IMR-90 (cell line): Measurements from ENCODE around the gene FSD1. TPM values are rescaled to one million over a fixed set of nuclear protein-coding genes. Genes with fewer than 3 reads are reported as not detected.
A peak's percentile ranks its signal among the peaks of the same experiment; 100 is the strongest.

ENCODE experiments used
- ATAC-seq: fragments of 200-7000 bp; cut with Tn5 transposase; 2 replicates; pipeline ENCODE4 v1.9.1; 2020; ENCODE audit warnings: low read depth, mild to moderate bottlenecking, moderate library complexity
- BruUV-seq: library from RNA; stranded (reverse); fragments of 400-500 nt; replicated peaks from 2 replicates; lab custom pipeline; 2021; lab: Mats Ljungman, UMichigan
- CTCF ChIA-PET: fragments of 300-600 bp; formaldehyde crosslinking; extraction: SDS; loops from one replicate; lab custom pipeline; 2021; ENCODE audit warnings: antibody characterized with exemption; lab: Yijun Ruan, JAX
- POLR2A ChIA-PET: fragments of 300-600 bp; sonication (Branson Sonifier 250); formaldehyde crosslinking; loops from one replicate; lab custom pipeline; 2022; ENCODE audit warnings: antibody characterized with exemption; ENCODE audit not compliant: unreplicated experiment; lab: Charles Lee
- DNase-seq: peaks from one replicate; pipeline ENCODE4 v3.0.0; 2013
- H2AFZ ChIP-seq: replicated peaks from 2 replicates; pipeline ENCODE3; 2013; ENCODE audit warnings: low read length, mild to moderate bottlenecking; ENCODE audit not compliant: poor library complexity
- H2AK5ac ChIP-seq: 2 replicates; pipeline ENCODE4 v1.6.1; 2013; ENCODE audit warnings: low read depth, low read length, inconsistent platforms
- H2AK9ac ChIP-seq: replicated peaks from 2 replicates; pipeline ENCODE3; 2013; ENCODE audit warnings: mild to moderate bottlenecking, low read depth, low read length, moderate library complexity; ENCODE audit not compliant: poor library complexity
- H2BK120ac ChIP-seq: 2 replicates; pipeline ENCODE4 v1.6.1; 2013; ENCODE audit warnings: low read depth, low read length, inconsistent platforms
- H2BK15ac ChIP-seq: 3 replicates; pipeline ENCODE4 v1.6.1; 2013; ENCODE audit warnings: low read depth, low read length, inconsistent platforms
- H2BK20ac ChIP-seq: 2 replicates; pipeline ENCODE4 v1.6.1; 2013; ENCODE audit warnings: low read depth, mild to moderate bottlenecking, inconsistent platforms, low read length, moderate library complexity
- H2BK5ac ChIP-seq: 2 replicates; pipeline ENCODE4 v1.6.1; 2013; ENCODE audit warnings: mild to moderate bottlenecking, low read depth, low read length, inconsistent platforms; ENCODE audit not compliant: poor library complexity, severe bottlenecking
- H3K14ac ChIP-seq: replicated peaks from 2 replicates; pipeline ENCODE4 v1.6.1; 2013; ENCODE audit warnings: low read depth, low read length, inconsistent platforms
- H3K18ac ChIP-seq: 2 replicates; pipeline ENCODE4 v1.6.1; 2013; ENCODE audit warnings: low read depth, low read length, control low read depth
- H3K23ac ChIP-seq: 2 replicates; pipeline ENCODE4 v1.6.1; 2013; ENCODE audit warnings: low read depth, low read length, inconsistent platforms
- H3K27ac ChIP-seq: 2 replicates; pipeline ENCODE4 v1.5.1; 2013; ENCODE audit warnings: mild to moderate bottlenecking, control low read depth, low read length; ENCODE audit not compliant: insufficient read depth
- H3K27me3 ChIP-seq: 2 replicates; pipeline ENCODE4 v1.6.1; 2013; ENCODE audit warnings: low read length; ENCODE audit not compliant: control insufficient read depth, insufficient read depth
- H3K36me3 ChIP-seq: 2 replicates; pipeline ENCODE4 v1.6.1; 2013; ENCODE audit warnings: low read length, mixed read lengths; ENCODE audit not compliant: control insufficient read depth, insufficient read depth
- H3K4ac ChIP-seq: 2 replicates; pipeline ENCODE4 v1.6.1; 2013; ENCODE audit warnings: low read depth, low read length, inconsistent platforms
- H3K4me1 ChIP-seq: 2 replicates; pipeline ENCODE4 v1.6.1; 2013; ENCODE audit warnings: low read length, mixed read lengths; ENCODE audit not compliant: control insufficient read depth, insufficient read depth
- H3K4me2 ChIP-seq: 2 replicates; pipeline ENCODE4 v1.6.1; 2013; ENCODE audit warnings: low read depth, mild to moderate bottlenecking, control low read depth, low read length, moderate library complexity
- H3K4me3 ChIP-seq: 2 replicates; pipeline ENCODE4 v1.5.1; 2013; ENCODE audit warnings: low read depth, mild to moderate bottlenecking, control low read depth, low read length, moderate library complexity; ENCODE audit not compliant: insufficient read depth
- H3K56ac ChIP-seq: 2 replicates; pipeline ENCODE4 v1.6.1; 2013; ENCODE audit warnings: low read length, inconsistent platforms; ENCODE audit not compliant: insufficient read depth; ENCODE audit errors: extremely low read depth
- H3K79me1 ChIP-seq, 2 experiments: 2 replicates each; pipeline ENCODE4 v1.6.1; 2013; ENCODE audit warnings: low read length in 2 of 2, inconsistent platforms in 1 of 2, low read depth in 1 of 2
- H3K9ac ChIP-seq: 2 replicates; pipeline ENCODE4 v1.6.1; 2013; ENCODE audit warnings: low read depth, low read length, control low read depth
- H3K9me1 ChIP-seq: 2 replicates; pipeline ENCODE4 v1.6.1; 2013; ENCODE audit warnings: low read length, inconsistent platforms; ENCODE audit not compliant: insufficient read depth
- H3K9me3 ChIP-seq: 2 replicates; pipeline ENCODE4 v1.6.1; 2013; ENCODE audit warnings: low read length; ENCODE audit not compliant: control insufficient read depth, insufficient read depth
- H4K20me1 ChIP-seq: 2 replicates; pipeline ENCODE4 v1.6.1; 2013; ENCODE audit warnings: low read length, inconsistent platforms; ENCODE audit not compliant: insufficient read depth
- H4K5ac ChIP-seq: 2 replicates; pipeline ENCODE4 v1.6.1; 2013; ENCODE audit warnings: mild to moderate bottlenecking, low read depth, low read length, control low read depth
- H4K8ac ChIP-seq, 2 experiments: 2 replicates each; pipeline ENCODE4 v1.6.1; 2013; ENCODE audit warnings: low read depth in 2 of 2, low read length in 2 of 2, control low read depth in 1 of 2, inconsistent platforms in 1 of 2
- H4K91ac ChIP-seq: 2 replicates; pipeline ENCODE4 v1.6.1; 2013; ENCODE audit warnings: low read depth, low read length, inconsistent platforms; ENCODE audit not compliant: insufficient read depth
- CEBPB ChIP-seq: IDR thresholded peaks from 2 replicates; pipeline ENCODE4 v1.6.1; 2012; ENCODE audit warnings: low read depth, low read length, improper control_type of control experiment
- FOS ChIP-seq: fragments of 150-350 bp; IDR thresholded peaks from 2 replicates; pipeline ENCODE4 v1.6.1; 2016; ENCODE audit warnings: low read depth, low read length
- SMC3 ChIP-seq: fragments of 150-350 bp; IDR thresholded peaks from 2 replicates; pipeline ENCODE4 v1.6.1; 2016; ENCODE audit warnings: low read depth, mild to moderate bottlenecking, antibody characterized with exemption, low read length, moderate library complexity
- WGBS, 2 experiments: methylation state at CpG; one replicate each; pipeline versions ENCODE4 v1.1.5 to v1.1.7; 2013; ENCODE audit warnings: missing lambda C conversion rate in 2 of 2; ENCODE audit not compliant: insufficient read length in 1 of 2; ENCODE audit errors: extremely low coverage in 2 of 2; 5-methylcytosine and 5-hydroxymethylcytosine counted together
- dilution Hi-C: fragments of 300-500 bp; cut with HindIII; formaldehyde crosslinking; loops from one replicate; pipeline ENCODE4 v1.14.3; 2018; ENCODE audit warnings: low sequenced_read_pairs; ENCODE audit not compliant: unreplicated experiment
- in situ Hi-C: fragments of 300-500 bp; cut with MboI; formaldehyde crosslinking; loops from 3 replicates; pipeline ENCODE4 v1.14.3; 2019; ENCODE audit warnings: low sequenced_read_pairs, inconsistent platforms, mixed read lengths
- intact Hi-C: fragments of 100-400 bp; cut with micrococcal nuclease; formaldehyde crosslinking; loops from 2 replicates; pipeline ENCODE4 v1.10.0; 2022
- polyA plus RNA-seq, 3 experiments: library from polyadenylated mRNA; depleted of rRNA; stranded (reverse); fragments of >200 nt; gene quantifications; 2 replicates each; pipeline ENCODE4 v1.2.3, GENCODE V29; 2012; ENCODE audit warnings: low replicate concordance in 1 of 3
- total RNA-seq: library from RNA; depleted of rRNA; stranded (reverse); fragments of >200 nt; gene quantifications from 2 replicates; pipeline ENCODE4 v1.2.3, GENCODE V29; 2012

Gene FSD1
- total and polyA plus RNA-seq, 2 of the 4 experiments (the other 2 are of a cell fraction) = 17.4 to 24.4 TPM

DNA sequence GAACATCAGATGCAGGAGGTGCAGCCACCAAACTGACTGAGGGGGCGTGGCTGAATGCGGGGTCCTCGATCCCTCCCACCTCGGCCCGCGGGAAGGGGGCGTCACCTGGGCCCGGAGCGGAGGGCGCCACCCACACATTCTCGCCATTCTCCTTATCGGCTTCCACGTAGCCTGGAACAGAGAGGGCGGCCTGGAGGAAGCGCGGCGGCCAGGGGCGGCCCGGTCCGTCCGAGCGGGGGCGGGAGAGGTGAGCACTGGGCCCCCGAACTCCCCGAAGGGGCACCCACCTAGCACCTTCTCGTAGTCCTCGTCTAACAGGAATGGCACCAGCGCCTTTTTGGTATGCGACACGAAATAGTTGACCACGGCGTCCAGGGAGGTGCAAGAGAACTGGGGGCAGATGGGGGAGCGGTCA, 22.4 kb downstream of the FSD1 start:
- no peaks in the 10 kb centered on the region for H3K9me1 ChIP-seq
- H3K18ac ChIP-seq = no peak overlapping the region
- H4K20me1 ChIP-seq = no peaks in the 10 kb centered on the region
- H3K4me1 ChIP-seq = no peaks in the 10 kb centered on the region
- H2BK5ac ChIP-seq = no peak overlapping the region
- peak overlapping the region; percentile 65 for H3K4me2 ChIP-seq
- POLR2A ChIA-PET = no interaction called here
- ATAC-seq = no peak
- H3K56ac ChIP-seq = no peak overlapping the region
- no TSS peak for BruUV-seq
- H2BK120ac ChIP-seq = no peak overlapping the region
- DNase-seq = no peak
- H3K4me3 ChIP-seq = no peak overlapping the region
- H3K4ac ChIP-seq = no peak overlapping the region
- dilution Hi-C loops = no loop called here
- H3K27ac ChIP-seq = no peak overlapping the region
- H3K9ac ChIP-seq = no peak overlapping the region
- H3K23ac ChIP-seq = no peak overlapping the region
- no peak overlapping the region for H3K14ac ChIP-seq
- no peaks in the 10 kb centered on the region for H3K36me3 ChIP-seq
- intact Hi-C loops = no loop called here
- H2BK15ac ChIP-seq = no peak overlapping the region
- peak overlapping the region; percentile 84 for H2AFZ ChIP-seq
- no peak overlapping the region for H2AK5ac ChIP-seq
- H4K91ac ChIP-seq = no peak overlapping the region
- in situ Hi-C loops = no loop called here
- H4K5ac ChIP-seq = no peak overlapping the region
- no peaks in the 10 kb centered on the region for H3K79me1 ChIP-seq
- H2BK20ac ChIP-seq = no peak overlapping the region
- H4K8ac ChIP-seq = no peak overlapping the region; a peak in 1 of 4 replicates
- TF ChIP-seq SMC3 (no peak), CEBPB (no peak), FOS (no peak)
- no peaks in the 10 kb centered on the region; the same call in 1 of the 2 replicates for H3K27me3 ChIP-seq
- peak overlapping the region; percentile 22 for H2AK9ac ChIP-seq
- CTCF ChIA-PET = no interaction called here
- H3K9me3 ChIP-seq = no peaks in the 10 kb centered on the region
- WGBS, 2 experiments = 9% methylated on average over 23 of the region's 33 CpGs; no CpG with 5 or more reads in 1 of the 2 experiments
